ENCODE measurements around the gene TSPAN2.

DNA sequence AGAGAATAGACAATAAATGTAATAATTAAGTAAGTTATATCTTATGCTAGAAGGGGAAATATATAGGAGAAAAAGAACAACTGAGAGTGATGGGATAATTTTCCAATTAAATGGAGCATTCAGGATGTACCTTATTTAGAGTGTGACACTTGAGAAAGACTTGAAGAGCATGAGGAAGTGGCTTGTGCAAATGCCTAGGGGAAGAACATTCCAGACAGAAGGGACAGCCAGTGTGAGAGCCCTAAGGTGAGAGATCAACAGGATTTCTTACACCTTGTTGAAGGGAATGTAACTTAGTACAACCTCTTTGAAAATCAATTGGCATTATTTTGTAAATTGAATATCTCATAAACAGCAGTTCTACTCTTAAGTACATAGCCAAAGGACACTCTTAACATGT, 28.8 kb upstream of the TSPAN2 start:
- TF ChIP-seq, protein P1, sequence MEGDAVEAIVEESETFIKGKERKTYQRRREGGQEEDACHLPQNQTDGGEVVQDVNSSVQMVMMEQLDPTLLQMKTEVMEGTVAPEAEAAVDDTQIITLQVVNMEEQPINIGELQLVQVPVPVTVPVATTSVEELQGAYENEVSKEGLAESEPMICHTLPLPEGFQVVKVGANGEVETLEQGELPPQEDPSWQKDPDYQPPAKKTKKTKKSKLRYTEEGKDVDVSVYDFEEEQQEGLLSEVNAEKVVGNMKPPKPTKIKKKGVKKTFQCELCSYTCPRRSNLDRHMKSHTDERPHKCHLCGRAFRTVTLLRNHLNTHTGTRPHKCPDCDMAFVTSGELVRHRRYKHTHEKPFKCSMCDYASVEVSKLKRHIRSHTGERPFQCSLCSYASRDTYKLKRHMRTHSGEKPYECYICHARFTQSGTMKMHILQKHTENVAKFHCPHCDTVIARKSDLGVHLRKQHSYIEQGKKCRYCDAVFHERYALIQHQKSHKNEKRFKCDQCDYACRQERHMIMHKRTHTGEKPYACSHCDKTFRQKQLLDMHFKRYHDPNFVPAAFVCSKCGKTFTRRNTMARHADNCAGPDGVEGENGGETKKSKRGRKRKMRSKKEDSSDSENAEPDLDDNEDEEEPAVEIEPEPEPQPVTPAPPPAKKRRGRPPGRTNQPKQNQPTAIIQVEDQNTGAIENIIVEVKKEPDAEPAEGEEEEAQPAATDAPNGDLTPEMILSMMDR (IDR thresholded peaks at IDR 0.05; ENCODE audit: poor library complexity, severe bottlenecking) = no peak
- TF ChIP-seq POLR2AphosphoS5 (IDR thresholded peaks at IDR 0.05) = no peak
- no peak for TF ChIP-seq EZH2 (IDR thresholded peaks at IDR 0.05; ENCODE audit: borderline replicate concordance, insufficient read depth, low read length, poor library complexity, severe bottlenecking)
- no peak for TF ChIP-seq EP300 (conservative IDR thresholded peaks at IDR 0.05; ENCODE audit: poor library complexity, severe bottlenecking)
- no peak for TF ChIP-seq SMC3 (conservative IDR thresholded peaks at IDR 0.05; ENCODE audit: poor library complexity)
- TF ChIP-seq REST (IDR thresholded peaks at IDR 0.05; ENCODE audit: borderline replicate concordance) = no peak
- no peak for TF ChIP-seq RAD21 (conservative IDR thresholded peaks at IDR 0.05)

All from neural cell (in vitro differentiated cells).